SU-DHL-6 (cell line): ENCODE data around the gene CD34.
"Not testable (repeated sequence)": the region's sequence is repeated elsewhere in the genome, so short reads cannot be mapped to it uniquely, and the experiment has no call there.

Experiments
- H2AFZ ChIP-seq: fragments of 200-600 bp; sonication (generic); 2 replicates; pipeline ENCODE4 v1.6.1; 2014; ENCODE audit warnings: low read depth, mild to moderate bottlenecking, moderate library complexity, mixed read lengths, antibody characterized with exemption, low read length; ENCODE audit not compliant: severe bottlenecking
- H3F3A ChIP-seq: fragments of 200-600 bp; shearing (Covaris generic); 2 replicates; pipeline ENCODE4 v1.6.0; 2016; ENCODE audit warnings: antibody characterized with exemption, mild to moderate bottlenecking; ENCODE audit not compliant: insufficient read depth
- H3K27ac ChIP-seq: fragments of 200-600 bp; sonication (generic); 2 replicates; pipeline ENCODE4 v1.5.1; 2016; ENCODE audit warnings: low read depth, mild to moderate bottlenecking, low read length, moderate library complexity, mixed read lengths
- H3K27me3 ChIP-seq: fragments of 200-600 bp; sonication (generic), shearing (Covaris generic); 2 replicates; pipeline ENCODE4 v1.6.0; 2014; ENCODE audit warnings: mild to moderate bottlenecking, low read length
- H3K36me3 ChIP-seq: fragments of 200-600 bp; sonication (generic); 2 replicates; pipeline ENCODE4 v1.6.1; 2014; ENCODE audit warnings: mild to moderate bottlenecking, low read length, mixed read lengths
- H3K4me2 ChIP-seq: fragments of 300-600, 200-600 bp; shearing (Covaris generic), sonication (generic); 2 replicates; pipeline ENCODE4 v1.6.0; 2014; ENCODE audit warnings: low read length, low read depth, mild to moderate bottlenecking; ENCODE audit not compliant: poor library complexity, severe bottlenecking
- H3K4me3 ChIP-seq: fragments of 200-600 bp; sonication (generic); 2 replicates; pipeline ENCODE4 v1.5.1; 2014; ENCODE audit warnings: antibody characterized with exemption, low read length, mild to moderate bottlenecking, mixed read lengths; ENCODE audit not compliant: insufficient read depth, poor library complexity, severe bottlenecking
- H3K79me2 ChIP-seq: fragments of 200-600 bp; sonication (generic); 2 replicates; pipeline ENCODE4 v1.6.1; 2014; ENCODE audit warnings: mild to moderate bottlenecking, low read length, moderate library complexity; ENCODE audit not compliant: insufficient read depth
- H3K9ac ChIP-seq: fragments of 200-600 bp; sonication (generic); 2 replicates; pipeline ENCODE4 v1.7.0; 2014; ENCODE audit warnings: mild to moderate bottlenecking, low read length
- H3K9me2 ChIP-seq: fragments of 200-600 bp; sonication (generic); replicated peaks from 2 replicates; pipeline ENCODE4 v1.6.1; 2014; ENCODE audit warnings: low read length; ENCODE audit not compliant: insufficient read depth
- H3K9me3 ChIP-seq: fragments of 200-600 bp; sonication (generic); 2 replicates; pipeline ENCODE4 v1.6.1; 2014; ENCODE audit warnings: low read length, mixed read lengths; ENCODE audit not compliant: insufficient read depth
- H4K20me1 ChIP-seq: fragments of 200-600 bp; sonication (generic); 2 replicates; pipeline ENCODE4 v1.6.1; 2014; ENCODE audit warnings: low read depth, mild to moderate bottlenecking, antibody characterized with exemption, low read length, moderate library complexity, mixed read lengths
- EZH2phosphoT487 ChIP-seq: fragments of 200-600 bp; sonication (generic), shearing (Covaris generic); conservative IDR thresholded peaks from 2 replicates; pipeline ENCODE4 v1.6.1; 2018; ENCODE audit warnings: mild to moderate bottlenecking, antibody characterized with exemption, low read length, moderate library complexity, mixed read lengths
- TF ChIP-seq, protein P1 (sequence below): fragments of 200-600 bp; sonication (generic); IDR thresholded peaks from one replicate; pipeline ENCODE4 v1.5.1; 2017; ENCODE audit warnings: antibody characterized with exemption, mild to moderate bottlenecking, low read length, moderate library complexity; ENCODE audit not compliant: insufficient read depth, poor library complexity, severe bottlenecking

The CD34 gene

DNA sequence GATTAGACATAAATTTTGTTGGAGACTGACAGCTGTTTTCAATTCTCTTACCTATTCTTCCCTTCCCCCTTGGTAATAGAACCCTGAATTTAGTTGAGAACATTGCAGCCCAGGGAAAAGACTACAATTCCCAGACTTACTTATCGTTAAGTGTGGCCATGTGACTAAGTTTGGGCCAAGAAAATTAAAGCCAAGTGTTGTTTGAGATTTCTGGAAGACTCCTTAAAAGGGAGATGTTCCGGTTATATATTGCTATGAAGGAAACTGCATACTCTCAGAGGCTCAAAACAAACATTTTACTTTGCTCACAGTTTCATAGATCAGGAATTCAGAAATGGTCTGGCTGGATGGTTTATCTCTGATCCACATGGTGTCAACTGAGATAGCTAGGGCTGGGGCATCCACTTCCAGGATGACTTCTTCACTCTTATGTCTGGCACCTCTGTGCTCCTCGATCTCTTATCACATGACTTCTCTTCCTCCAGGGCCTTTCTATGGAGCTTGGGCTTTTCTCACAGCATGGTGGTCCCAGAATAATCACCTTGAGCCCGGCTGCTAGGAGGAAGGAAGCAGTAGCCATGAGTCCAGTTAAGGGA is 22.4 kb upstream of the CD34 start:
- H2AFZ ChIP-seq, result no peak overlapping the region
- H3K79me2 ChIP-seq, result no peaks in the 10 kb centered on the region
- H3K4me3 ChIP-seq, result no peak overlapping the region
- H3F3A ChIP-seq, result no peaks in the 10 kb centered on the region
- H3K9me2 ChIP-seq, result no peaks in the 10 kb centered on the region
- no peak overlapping the region for H3K9ac ChIP-seq
- H3K27ac ChIP-seq, result no peak overlapping the region
- no peak overlapping the region for H3K4me2 ChIP-seq
- H3K36me3 ChIP-seq, result no peaks in the 10 kb centered on the region
- no peaks in the 10 kb centered on the region for H3K27me3 ChIP-seq
- no peaks in the 10 kb centered on the region for H3K9me3 ChIP-seq
- TF ChIP-seq, protein P1, sequence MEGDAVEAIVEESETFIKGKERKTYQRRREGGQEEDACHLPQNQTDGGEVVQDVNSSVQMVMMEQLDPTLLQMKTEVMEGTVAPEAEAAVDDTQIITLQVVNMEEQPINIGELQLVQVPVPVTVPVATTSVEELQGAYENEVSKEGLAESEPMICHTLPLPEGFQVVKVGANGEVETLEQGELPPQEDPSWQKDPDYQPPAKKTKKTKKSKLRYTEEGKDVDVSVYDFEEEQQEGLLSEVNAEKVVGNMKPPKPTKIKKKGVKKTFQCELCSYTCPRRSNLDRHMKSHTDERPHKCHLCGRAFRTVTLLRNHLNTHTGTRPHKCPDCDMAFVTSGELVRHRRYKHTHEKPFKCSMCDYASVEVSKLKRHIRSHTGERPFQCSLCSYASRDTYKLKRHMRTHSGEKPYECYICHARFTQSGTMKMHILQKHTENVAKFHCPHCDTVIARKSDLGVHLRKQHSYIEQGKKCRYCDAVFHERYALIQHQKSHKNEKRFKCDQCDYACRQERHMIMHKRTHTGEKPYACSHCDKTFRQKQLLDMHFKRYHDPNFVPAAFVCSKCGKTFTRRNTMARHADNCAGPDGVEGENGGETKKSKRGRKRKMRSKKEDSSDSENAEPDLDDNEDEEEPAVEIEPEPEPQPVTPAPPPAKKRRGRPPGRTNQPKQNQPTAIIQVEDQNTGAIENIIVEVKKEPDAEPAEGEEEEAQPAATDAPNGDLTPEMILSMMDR, result no peak
- no peak for TF ChIP-seq EZH2phosphoT487
- no peaks in the 10 kb centered on the region for H4K20me1 ChIP-seq

DNA sequence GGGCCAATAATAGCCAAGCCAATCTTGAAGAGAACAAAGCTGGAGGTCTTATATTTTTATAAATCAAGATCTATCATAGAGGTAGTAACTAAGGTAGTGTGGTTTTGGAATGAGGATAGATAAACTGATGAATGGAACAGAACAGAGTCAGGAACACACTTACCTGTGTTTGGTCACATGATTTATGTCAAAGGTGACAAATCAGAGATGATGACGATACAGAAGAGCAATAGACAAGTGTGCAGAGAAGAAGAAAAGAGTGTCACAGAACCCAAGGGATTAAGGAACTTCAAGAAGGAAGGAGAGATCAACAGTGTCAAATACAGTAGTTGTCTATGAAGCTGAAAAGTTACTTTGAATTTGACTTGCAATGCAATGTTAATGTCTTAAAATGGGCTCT is 16.1 kb upstream of the CD34 start:
- no peak overlapping the region for H3K9ac ChIP-seq
- no peak overlapping the region for H3K27ac ChIP-seq
- no peaks in the 10 kb centered on the region for H3K9me2 ChIP-seq
- no peaks in the 10 kb centered on the region for H3K9me3 ChIP-seq
- no peaks in the 10 kb centered on the region for H3K36me3 ChIP-seq
- H3K4me2 ChIP-seq, result no peak overlapping the region
- no peaks in the 10 kb centered on the region for H4K20me1 ChIP-seq
- H3K79me2 ChIP-seq, result no peaks in the 10 kb centered on the region
- no peaks in the 10 kb centered on the region for H3F3A ChIP-seq
- TF ChIP-seq EZH2phosphoT487, result no peak
- TF ChIP-seq, protein P1, result no peak
- no peak overlapping the region for H2AFZ ChIP-seq
- no peaks in the 10 kb centered on the region for H3K27me3 ChIP-seq
- no peak overlapping the region for H3K4me3 ChIP-seq

DNA sequence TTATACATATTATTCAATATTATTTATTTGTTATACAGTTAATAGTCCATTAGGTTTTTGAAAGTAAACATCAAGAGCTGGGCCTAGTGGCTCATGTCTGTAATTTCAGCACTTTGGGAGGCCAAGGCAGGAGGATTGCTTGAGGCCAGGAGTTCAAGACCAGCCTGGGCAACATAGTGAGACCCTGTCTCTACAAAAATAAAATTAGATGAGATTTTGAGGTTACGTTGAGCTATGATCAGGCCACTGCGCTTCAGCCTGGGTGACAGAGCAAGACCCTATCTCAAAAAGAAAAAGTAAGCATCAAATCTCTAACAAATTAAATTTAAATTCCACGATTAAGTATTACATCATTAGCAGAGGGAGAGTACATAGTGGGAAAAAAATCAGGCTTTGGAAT is 15.0 kb upstream of the CD34 start:
- H2AFZ ChIP-seq, H3K9me3 ChIP-seq, H3F3A ChIP-seq, H3K9me2 ChIP-seq, H3K27ac ChIP-seq, H3K36me3 ChIP-seq, H3K4me2 ChIP-seq, H3K4me3 ChIP-seq, H4K20me1 ChIP-seq, H3K9ac ChIP-seq, H3K27me3 ChIP-seq, H3K79me2 ChIP-seq: not testable (repeated sequence)

DNA sequence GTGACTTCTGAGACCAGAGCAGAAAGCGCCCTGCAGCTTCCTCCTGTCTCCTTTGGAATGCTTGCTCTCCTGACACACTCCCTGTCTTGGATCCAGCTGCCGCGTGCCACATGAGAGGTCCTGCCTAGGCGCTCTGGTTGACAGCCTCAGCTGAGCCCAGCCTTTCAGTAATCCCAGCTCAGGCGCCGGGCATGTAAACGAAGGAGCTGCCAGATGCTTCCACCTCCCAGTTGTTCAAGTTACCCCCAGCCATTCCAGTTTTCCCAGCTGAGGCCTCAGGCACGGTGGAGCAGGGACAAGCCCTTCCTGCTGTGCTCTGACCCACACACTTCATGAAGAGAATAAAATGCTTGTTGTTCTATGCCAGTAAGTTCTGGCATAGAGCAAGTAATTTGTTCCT is 14.3 kb upstream of the CD34 start:
- no peak for TF ChIP-seq EZH2phosphoT487
- TF ChIP-seq, protein P1, result no peak
- no peaks in the 10 kb centered on the region for H3K36me3 ChIP-seq
- H3K27me3 ChIP-seq, result no peaks in the 10 kb centered on the region
- no peak overlapping the region for H3K27ac ChIP-seq
- H3F3A ChIP-seq, result no peaks in the 10 kb centered on the region
- no peaks in the 10 kb centered on the region for H3K9me2 ChIP-seq
- H3K4me2 ChIP-seq, result no peak overlapping the region
- H3K9me3 ChIP-seq, result no peaks in the 10 kb centered on the region
- H4K20me1 ChIP-seq, result no peaks in the 10 kb centered on the region
- no peak overlapping the region for H3K9ac ChIP-seq
- H3K4me3 ChIP-seq, result no peak overlapping the region
- H2AFZ ChIP-seq, result no peak overlapping the region
- H3K79me2 ChIP-seq, result no peaks in the 10 kb centered on the region
